Type B pancreatic cell (in vitro differentiated cells): ENCODE measurements around the gene CAMTA1. TPM values are rescaled to one million over a fixed set of nuclear protein-coding genes. Genes with fewer than 3 reads are reported as not detected.

ENCODE experiments used
- DNase-seq: peaks from one replicate; pipeline ENCODE4 v3.0.0; 2021; ENCODE audit warnings: mixed read lengths; ENCODE audit not compliant: unreplicated experiment; ENCODE audit errors: extremely low spot score
- H3K27ac Mint-ChIP-seq: 2 replicates; pipeline ENCODE4 v1.8.0; 2021; ENCODE audit warnings: mild to moderate bottlenecking, mixed read lengths
- H3K27me3 Mint-ChIP-seq: 2 replicates; pipeline ENCODE4 v1.8.0; 2021; ENCODE audit warnings: mixed read lengths
- H3K36me3 Mint-ChIP-seq: 2 replicates; pipeline ENCODE4 v1.8.0; 2021; ENCODE audit warnings: mixed read lengths
- H3K4me1 Mint-ChIP-seq: one replicate; pipeline ENCODE4 v1.8.0; 2021; ENCODE audit warnings: mixed read lengths; ENCODE audit not compliant: unreplicated experiment
- H3K4me3 Mint-ChIP-seq: 2 replicates; pipeline ENCODE4 v1.8.0; 2021; ENCODE audit warnings: mild to moderate bottlenecking, mixed read lengths
- H3K9me3 Mint-ChIP-seq: 2 replicates; pipeline ENCODE4 v1.8.0; 2021; ENCODE audit warnings: mixed read lengths
- CTCF ChIP-seq: fragments of 200-600 bp; sonication (generic); conservative IDR thresholded peaks from 2 replicates; pipeline ENCODE4 v1.5.0; 2021; ENCODE audit warnings: antibody characterized with exemption, mild to moderate bottlenecking
- total RNA-seq: library from RNA; stranded (reverse); gene quantifications from 2 replicates; pipeline ENCODE4 v1.2.1, GENCODE V29; 2021; ENCODE audit warnings: low replicate concordance

CAMTA1 gene
- total RNA-seq, 1 donor from 2014 or later: 82.5 TPM

GRCh38 chr1:7387053-7387927 lies 602.0 kb downstream of the CAMTA1 start:
- Mint-ChIP-seq H3K27ac (peak overlapping the region; percentile 82), H3K36me3 (no peaks in the 10 kb centered on the region), H3K4me3 (peak overlapping the region; percentile 40), H3K27me3 (no peaks in the 10 kb centered on the region), H3K4me1 (peaks cover 35% of the 10 kb centered on the region), H3K9me3 (peaks cover 3% of the 10 kb centered on the region)
- no peak for TF ChIP-seq CTCF
- peak; percentile 59 for DNase-seq

- Mint-ChIP-seq H3K4me1 (peaks cover 35% of the 10 kb centered on the region), H3K36me3 (no peaks in the 10 kb centered on the region), H3K27ac (peak overlapping the region; percentile 82), H3K9me3 (peaks cover 3% of the 10 kb centered on the region), H3K4me3 (peak overlapping the region; percentile 39), H3K27me3 (no peaks in the 10 kb centered on the region)
- TF ChIP-seq CTCF: no peak
- peak; percentile 42 for DNase-seq
These were observed 602.9 kb downstream of the CAMTA1 start for GRCh38 chr1:7388141-7388487.

- DNase-seq: peak; percentile 65
- Mint-ChIP-seq H3K9me3 (peaks cover 3% of the 10 kb centered on the region), H3K36me3 (no peaks in the 10 kb centered on the region), H3K27me3 (no peaks in the 10 kb centered on the region), H3K4me3 (peak overlapping the region; percentile 39), H3K4me1 (peaks cover 35% of the 10 kb centered on the region), H3K27ac (peak overlapping the region; percentile 82)
- TF ChIP-seq CTCF: no peak
These were observed 603.4 kb downstream of the CAMTA1 start for GRCh38 chr1:7388488-7389185.

- Mint-ChIP-seq H3K4me1 (peaks cover 35% of the 10 kb centered on the region), H3K9me3 (peaks cover 3% of the 10 kb centered on the region), H3K27me3 (no peaks in the 10 kb centered on the region), H3K27ac (peak overlapping the region; percentile 23), H3K36me3 (no peaks in the 10 kb centered on the region), H3K4me3 (no peak overlapping the region)
- no peak for TF ChIP-seq CTCF
- DNase-seq: peak; percentile 59
These were observed 604.1 kb downstream of the CAMTA1 start for GRCh38 chr1:7389201-7389905.

- no peak for TF ChIP-seq CTCF
- DNase-seq: peak; percentile 61
- H3K9me3 Mint-ChIP-seq: peaks cover 3% of the 10 kb centered on the region
- no peaks in the 10 kb centered on the region for H3K27me3 Mint-ChIP-seq
- no peaks in the 10 kb centered on the region for H3K36me3 Mint-ChIP-seq
- H3K4me3 Mint-ChIP-seq: no peak overlapping the region
- H3K27ac Mint-ChIP-seq: no peak overlapping the region
- peaks cover 35% of the 10 kb centered on the region for H3K4me1 Mint-ChIP-seq
These were observed 604.8 kb downstream of the CAMTA1 start for GRCh38 chr1:7389906-7390603.
